Vagina (tissue), 2 donors: ENCODE data around the gene RMDN2. TPM values are rescaled to one million over a fixed set of nuclear protein-coding genes. Genes with fewer than 3 reads are reported as not detected.

Experiments
- DNase-seq, 2 donors: peaks; one replicate each; pipeline ENCODE4 v3.0.0-alpha.2; 2017; ENCODE audit errors: extremely low spot score in 2 of 2
- H3K27ac ChIP-seq: fragments of 200-600 bp; sonication (generic); one replicate; pipeline ENCODE4 v1.5.1; 2019
- H3K27me3 ChIP-seq: fragments of 200-600 bp; sonication (generic); one replicate; pipeline ENCODE4 v1.5.1; 2019
- H3K36me3 ChIP-seq, 2 donors: fragments of 200-600 bp; sonication (generic); one replicate each; pipeline ENCODE4 v1.5.1; 2017 to 2019
- H3K4me1 ChIP-seq: fragments of 200-600 bp; sonication (generic); one replicate; pipeline ENCODE4 v1.5.1; 2019
- H3K4me3 ChIP-seq, 2 donors: fragments of 200-600 bp; sonication (generic); 1 replicate in 1 of 2; 2 replicates in 1 of 2; pipeline ENCODE4 v1.5.1; 2016 to 2019
- H3K9me3 ChIP-seq: fragments of 200-600 bp; sonication (generic); one replicate; pipeline ENCODE4 v1.5.1; 2019
- POLR2A ChIP-seq, 2 donors: fragments of 450-650 bp; IDR thresholded peaks; one replicate each; pipeline ENCODE4 v1.6.1; 2017; ENCODE audit warnings: antibody characterized with exemption in 2 of 2, mild to moderate bottlenecking in 2 of 2, moderate library complexity in 2 of 2
- POLR2AphosphoS5 ChIP-seq, 2 donors: sonication (generic); formaldehyde crosslinking; IDR thresholded peaks; one replicate each; pipeline ENCODE4 v1.9.0; 2017; ENCODE audit warnings: antibody characterized with exemption in 2 of 2, mild to moderate bottlenecking in 2 of 2, low read depth in 1 of 2; ENCODE audit not compliant: insufficient read depth in 1 of 2
- intact Hi-C: fragments of 100-400 bp; cut with DNase I; formaldehyde crosslinking; loops from one replicate; pipeline ENCODE4 v1.15.1; 2023
- total RNA-seq: library from RNA; depleted of rRNA; stranded (reverse); fragments of >200 nt; gene quantifications from one replicate; pipeline ENCODE4 v1.2.3, GENCODE V29; 2016
- TF ChIP-seq, protein P1 (sequence below), 3 experiments: fragments of 450-650 bp in 2 of 3; fragments of 200-600 bp in 1 of 3; sonication (generic) in 1 of 3; IDR thresholded peaks; one replicate each; pipeline ENCODE4 v1.5.1; 2017 to 2019; ENCODE audit warnings: antibody characterized with exemption in 3 of 3, mild to moderate bottlenecking in 2 of 3, moderate library complexity in 2 of 3

The RMDN2 gene
- total RNA-seq, 1 donor from 2014 or later = 5.9 TPM

DNA sequence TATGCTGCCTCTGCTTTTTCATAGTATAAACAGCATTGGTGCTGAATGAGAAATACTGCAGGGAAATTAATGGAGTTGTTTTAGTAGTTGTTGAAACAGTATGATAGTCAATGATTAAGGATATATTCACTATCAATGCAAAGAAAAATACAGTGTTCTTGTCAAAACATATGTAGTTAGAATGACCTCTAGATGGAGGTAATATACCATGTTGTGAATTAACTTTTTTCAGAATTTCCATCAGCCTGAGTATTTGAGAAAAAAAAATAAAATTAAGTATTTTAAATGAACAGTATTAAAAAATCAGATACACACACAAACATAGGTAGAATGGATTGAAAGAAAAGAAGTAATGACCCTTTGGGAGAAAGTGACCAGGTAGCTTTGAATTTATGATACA lies 59.5 kb downstream of the RMDN2 start:
- intact Hi-C loops = loop anchor here (10.0 kb wide), 1 partner anchor 90 kb away; the partner anchor contains the start of gene CYP1B1
- TF ChIP-seq POLR2AphosphoS5 (IDR thresholded peaks at IDR 0.05; ENCODE audit: insufficient read depth in 1 of 2, low read depth in 1 of 2) = no peak
- DNase-seq = no peak
- no peaks in the 10 kb centered on the region for H3K4me1 ChIP-seq
- H3K27me3 ChIP-seq = no peaks in the 10 kb centered on the region
- no peaks in the 10 kb centered on the region for H3K36me3 ChIP-seq
- H3K9me3 ChIP-seq = no peaks in the 10 kb centered on the region
- H3K4me3 ChIP-seq = no peak overlapping the region
- H3K27ac ChIP-seq = no peak overlapping the region

GRCh38 chr2:37985333-37985732 lies 60.2 kb downstream of the RMDN2 start:
- Histone ChIP-seq H3K36me3 (no peaks in the 10 kb centered on the region), H3K27me3 (no peaks in the 10 kb centered on the region), H3K4me1 (no peaks in the 10 kb centered on the region), H3K9me3 (no peaks in the 10 kb centered on the region), H3K4me3 (no peak overlapping the region), H3K27ac (no peak overlapping the region)
- intact Hi-C loops = loop anchor here (10.0 kb wide), 1 partner anchor 89 kb away; the partner anchor contains the start of gene CYP1B1
- DNase-seq = no peak
- no peak for TF ChIP-seq POLR2AphosphoS5 (IDR thresholded peaks at IDR 0.05; ENCODE audit: insufficient read depth in 1 of 2, low read depth in 1 of 2)
- TF ChIP-seq POLR2A (IDR thresholded peaks at IDR 0.05) = no peak
- TF ChIP-seq, protein P1, sequence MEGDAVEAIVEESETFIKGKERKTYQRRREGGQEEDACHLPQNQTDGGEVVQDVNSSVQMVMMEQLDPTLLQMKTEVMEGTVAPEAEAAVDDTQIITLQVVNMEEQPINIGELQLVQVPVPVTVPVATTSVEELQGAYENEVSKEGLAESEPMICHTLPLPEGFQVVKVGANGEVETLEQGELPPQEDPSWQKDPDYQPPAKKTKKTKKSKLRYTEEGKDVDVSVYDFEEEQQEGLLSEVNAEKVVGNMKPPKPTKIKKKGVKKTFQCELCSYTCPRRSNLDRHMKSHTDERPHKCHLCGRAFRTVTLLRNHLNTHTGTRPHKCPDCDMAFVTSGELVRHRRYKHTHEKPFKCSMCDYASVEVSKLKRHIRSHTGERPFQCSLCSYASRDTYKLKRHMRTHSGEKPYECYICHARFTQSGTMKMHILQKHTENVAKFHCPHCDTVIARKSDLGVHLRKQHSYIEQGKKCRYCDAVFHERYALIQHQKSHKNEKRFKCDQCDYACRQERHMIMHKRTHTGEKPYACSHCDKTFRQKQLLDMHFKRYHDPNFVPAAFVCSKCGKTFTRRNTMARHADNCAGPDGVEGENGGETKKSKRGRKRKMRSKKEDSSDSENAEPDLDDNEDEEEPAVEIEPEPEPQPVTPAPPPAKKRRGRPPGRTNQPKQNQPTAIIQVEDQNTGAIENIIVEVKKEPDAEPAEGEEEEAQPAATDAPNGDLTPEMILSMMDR (IDR thresholded peaks at IDR 0.05) = no peak

DNA sequence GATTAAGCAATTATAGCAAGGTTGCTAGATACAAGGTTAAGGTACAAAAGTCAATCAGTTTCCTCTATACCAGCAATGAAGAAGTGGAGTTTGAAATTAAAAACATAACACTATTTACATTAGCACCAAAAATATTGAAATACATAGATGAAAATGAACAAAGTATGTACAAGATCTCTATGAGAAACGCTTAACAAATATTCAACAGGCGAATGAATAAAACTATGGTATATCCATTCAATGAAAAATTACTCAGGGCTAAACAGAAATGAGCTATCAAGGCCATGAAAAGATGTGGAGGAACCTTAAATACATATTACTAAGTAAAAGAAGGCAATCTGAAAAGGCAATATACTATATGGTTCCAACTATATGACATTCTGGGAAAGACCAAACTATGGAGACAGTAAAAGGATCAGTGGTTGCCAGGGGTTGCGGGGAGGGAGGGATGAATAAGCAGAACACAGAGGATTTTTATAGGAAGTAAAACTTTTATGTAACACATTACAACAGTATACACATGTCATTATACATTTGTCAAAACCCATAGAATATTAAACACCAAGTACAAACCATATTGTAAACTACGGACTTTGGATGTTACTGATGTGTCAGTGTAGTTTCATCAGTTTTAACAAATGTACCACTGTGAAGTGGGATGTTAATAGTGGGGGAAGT lies 62.1 kb downstream of the RMDN2 start:
- Histone ChIP-seq H3K4me3 (no peak overlapping the region), H3K4me1 (no peaks in the 10 kb centered on the region), H3K9me3 (no peaks in the 10 kb centered on the region), H3K36me3 (no peaks in the 10 kb centered on the region), H3K27me3 (no peaks in the 10 kb centered on the region), H3K27ac (no peak overlapping the region)
- intact Hi-C loops = loop anchor here (10.0 kb wide), 1 partner anchor 88 kb away; the partner anchor contains the start of gene CYP1B1
- TF ChIP-seq POLR2A (IDR thresholded peaks at IDR 0.05) (no peak), POLR2AphosphoS5 (IDR thresholded peaks at IDR 0.05; ENCODE audit: insufficient read depth in 1 of 2, low read depth in 1 of 2) (no peak)
- TF ChIP-seq, protein P1 (IDR thresholded peaks at IDR 0.05) = no peak
- no peak for DNase-seq

- H3K9me3 ChIP-seq = no peaks in the 10 kb centered on the region
- no peaks in the 10 kb centered on the region for H3K36me3 ChIP-seq
- TF ChIP-seq POLR2AphosphoS5 (IDR thresholded peaks at IDR 0.05; ENCODE audit: insufficient read depth in 1 of 2, low read depth in 1 of 2) = no peak
- no peaks in the 10 kb centered on the region for H3K27me3 ChIP-seq
- no peaks in the 10 kb centered on the region for H3K4me1 ChIP-seq
- H3K4me3 ChIP-seq = no peak overlapping the region
- intact Hi-C loops = no loop called here
- no peak overlapping the region for H3K27ac ChIP-seq
- DNase-seq = no peak
Observed at GRCh38 chr2:37992601-37993000, 67.5 kb downstream of the RMDN2 start.

DNA sequence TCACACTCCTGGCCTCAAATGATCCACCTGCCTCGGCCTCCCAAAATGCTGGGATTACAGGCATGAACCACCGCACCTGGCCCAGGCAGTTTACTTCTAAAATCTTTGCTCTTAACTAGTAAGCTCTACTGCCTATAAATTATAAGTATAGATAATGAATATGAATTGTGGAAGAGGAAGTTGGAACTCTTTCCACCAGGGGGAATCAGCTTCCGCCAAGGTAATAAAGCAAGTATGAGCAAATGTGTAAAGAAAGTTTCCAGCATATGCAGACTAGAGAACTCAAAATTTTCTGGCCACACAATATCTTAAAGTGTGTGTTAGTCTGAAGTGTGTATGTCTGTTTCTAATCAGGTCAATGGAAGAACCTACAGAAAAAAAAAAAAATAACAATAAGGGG lies 68.1 kb downstream of the RMDN2 start:
- no peaks in the 10 kb centered on the region for H3K27me3 ChIP-seq
- no peak for TF ChIP-seq POLR2A (IDR thresholded peaks at IDR 0.05)
- TF ChIP-seq, protein P1 (IDR thresholded peaks at IDR 0.05) = no peak
- no peak for TF ChIP-seq POLR2AphosphoS5 (IDR thresholded peaks at IDR 0.05; ENCODE audit: insufficient read depth in 1 of 2, low read depth in 1 of 2)
- no peak overlapping the region for H3K27ac ChIP-seq
- H3K4me1 ChIP-seq = no peaks in the 10 kb centered on the region
- no peaks in the 10 kb centered on the region for H3K36me3 ChIP-seq
- intact Hi-C loops = no loop called here
- no peaks in the 10 kb centered on the region for H3K9me3 ChIP-seq
- DNase-seq = no peak
- H3K4me3 ChIP-seq = no peak overlapping the region

GRCh38 chr2:37997629-37998028 lies 72.5 kb downstream of the RMDN2 start:
- Histone ChIP-seq H3K9me3 (no peaks in the 10 kb centered on the region), H3K27me3 (no peaks in the 10 kb centered on the region), H3K4me1 (no peaks in the 10 kb centered on the region), H3K27ac (no peak overlapping the region), H3K4me3 (no peak overlapping the region), H3K36me3 (no peaks in the 10 kb centered on the region)
- TF ChIP-seq, protein P1 (IDR thresholded peaks at IDR 0.05) = no peak
- peak in 1 of 2 donors; percentile 39 for TF ChIP-seq POLR2AphosphoS5 (IDR thresholded peaks at IDR 0.05; ENCODE audit: insufficient read depth in 1 of 2, low read depth in 1 of 2)
- DNase-seq = no peak
- intact Hi-C loops = no loop called here
